ENCODE measurements around the gene MAST3.
A peak's percentile ranks its signal among the peaks of the same experiment; 100 is the strongest.
"Not testable (repeated sequence)": the region's sequence is repeated elsewhere in the genome, so short reads cannot be mapped to it uniquely, and the experiment has no call there.

The MAST3 gene

DNA sequence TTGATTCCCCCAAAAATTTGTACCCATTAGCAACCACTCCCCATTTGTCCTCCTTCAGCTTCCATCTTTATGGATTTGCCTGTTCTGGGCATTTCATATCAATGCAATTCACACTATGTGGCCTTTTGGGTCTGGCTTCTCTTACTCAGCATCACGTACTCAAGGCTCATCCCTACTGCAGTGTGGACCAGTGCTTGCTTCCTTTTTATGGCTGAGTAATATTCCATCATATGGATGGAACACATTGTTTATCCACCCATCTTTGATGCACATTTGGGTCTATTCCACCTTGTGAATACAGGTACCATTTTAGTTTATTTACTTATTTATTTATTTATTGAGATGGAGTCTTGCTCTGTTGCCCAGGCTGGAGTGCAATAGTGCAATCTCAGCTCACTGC lies 42.9 kb downstream of the MAST3 start:
- DNase-seq (ENCODE audit: low read depth), result no peak

DNA sequence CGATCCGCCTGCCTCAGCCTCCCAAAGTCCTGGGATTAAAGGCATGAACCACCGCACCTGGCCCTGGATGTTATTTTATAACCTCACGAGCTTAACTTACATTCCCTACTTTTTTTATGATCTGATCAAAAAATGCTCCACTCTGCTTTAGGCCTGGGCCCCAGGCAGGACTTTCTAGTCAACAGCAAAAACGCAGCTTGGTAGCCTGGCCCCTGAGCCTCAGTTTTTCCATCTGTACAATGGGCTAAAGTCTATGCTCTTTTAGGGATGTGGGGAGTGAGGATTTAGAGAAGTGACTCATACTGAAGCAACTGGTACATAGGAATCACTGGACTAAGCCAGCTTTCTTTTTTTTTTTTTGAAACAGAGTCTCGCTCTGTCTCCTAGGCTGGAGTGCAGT lies 43.5 kb downstream of the MAST3 start:
- DNase-seq (ENCODE audit: low read depth), result no peak

- DNase-seq (ENCODE audit: low read depth), result no peak
These were observed 46.3 kb downstream of the MAST3 start for GRCh38 chr19:18143902-18144301.

DNA sequence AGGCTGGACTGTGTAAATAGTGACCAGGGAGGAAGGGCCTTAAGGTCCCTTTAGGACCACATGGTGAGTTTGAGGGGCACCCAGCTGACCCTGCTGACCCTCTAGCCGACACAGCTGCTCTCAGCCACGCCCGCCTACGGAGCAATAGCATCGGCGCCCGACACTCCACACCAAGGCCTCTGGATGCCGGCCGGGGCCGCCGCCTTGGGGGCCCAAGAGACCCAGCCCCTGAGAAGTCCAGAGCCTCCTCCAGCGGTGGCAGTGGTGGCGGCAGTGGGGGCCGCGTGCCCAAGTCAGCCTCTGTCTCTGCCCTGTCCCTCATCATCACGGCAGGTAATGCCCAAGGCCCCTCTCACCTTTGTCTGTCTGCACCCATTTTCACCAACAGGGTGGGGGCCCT lies 46.8 kb downstream of the MAST3 start:
- DNase-seq (ENCODE audit: low read depth), result no peak

DNA sequence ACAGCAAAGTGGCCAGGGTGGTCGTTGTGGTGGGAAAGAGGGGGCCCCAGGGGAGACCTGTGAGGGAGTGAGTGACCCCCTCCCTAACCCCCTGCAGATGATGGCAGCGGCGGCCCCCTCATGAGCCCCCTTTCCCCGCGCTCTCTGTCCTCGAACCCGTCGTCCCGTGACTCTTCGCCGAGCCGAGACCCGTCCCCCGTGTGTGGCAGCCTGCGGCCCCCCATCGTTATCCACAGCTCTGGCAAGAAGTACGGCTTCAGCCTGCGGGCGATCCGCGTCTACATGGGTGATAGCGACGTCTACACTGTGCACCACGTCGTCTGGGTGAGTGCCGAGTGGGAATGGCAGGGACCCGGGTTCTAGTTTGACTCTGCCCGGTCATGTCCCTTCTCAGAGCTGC lies 47.3 kb downstream of the MAST3 start:
- no peak for DNase-seq (ENCODE audit: low read depth)

DNA sequence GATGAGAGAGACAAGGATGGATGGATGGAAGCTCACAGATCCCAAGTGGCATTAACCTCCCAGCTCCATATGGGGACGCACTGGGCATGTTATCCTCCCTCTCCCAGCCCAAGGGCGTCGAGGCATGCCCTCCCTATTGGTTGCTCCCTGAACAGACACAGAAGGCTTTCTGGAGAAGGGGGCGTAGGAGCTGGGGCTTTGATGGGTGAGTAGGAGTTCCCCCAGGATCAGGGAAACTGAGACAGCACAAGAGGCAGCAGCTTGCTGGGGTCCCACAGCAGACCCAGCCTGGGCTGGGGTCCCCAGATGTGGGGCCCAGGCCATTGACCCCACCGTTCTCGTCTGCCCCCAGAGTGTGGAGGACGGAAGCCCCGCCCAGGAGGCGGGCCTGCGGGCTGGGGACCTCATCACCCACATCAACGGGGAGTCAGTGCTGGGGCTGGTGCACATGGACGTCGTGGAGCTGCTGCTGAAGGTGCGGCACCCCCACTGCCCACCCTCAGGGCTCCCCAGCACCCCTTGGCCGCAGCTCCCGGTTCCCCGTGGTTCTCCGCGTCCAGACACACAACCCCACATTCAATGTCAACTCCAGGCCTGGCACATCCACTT lies 47.9 kb downstream of the MAST3 start:
- no peak for DNase-seq (ENCODE audit: low read depth)

DNA sequence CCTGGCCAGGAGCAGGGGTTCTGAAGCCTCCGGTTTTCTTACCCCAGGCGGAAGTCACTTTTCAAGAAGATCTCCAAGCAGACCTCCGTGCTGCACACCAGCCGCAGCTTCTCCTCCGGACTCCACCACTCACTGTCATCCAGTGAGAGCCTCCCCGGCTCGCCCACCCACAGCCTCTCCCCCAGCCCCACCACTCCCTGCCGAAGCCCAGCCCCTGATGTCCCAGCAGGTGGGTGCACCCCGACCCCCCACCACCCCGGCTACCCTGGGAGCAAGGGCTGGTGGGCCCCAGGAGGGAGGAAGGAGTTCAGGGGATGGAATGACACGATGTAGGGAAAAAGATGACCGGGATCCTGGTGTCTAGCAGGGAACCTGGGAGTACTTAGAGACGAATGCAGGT lies 49.8 kb downstream of the MAST3 start:
- DNase-seq (ENCODE audit: low read depth), result no peak

GRCh38 chr19:18149596-18149975 lies 52.0 kb downstream of the MAST3 start:
- DNase-seq (ENCODE audit: low read depth), result no peak

DNA sequence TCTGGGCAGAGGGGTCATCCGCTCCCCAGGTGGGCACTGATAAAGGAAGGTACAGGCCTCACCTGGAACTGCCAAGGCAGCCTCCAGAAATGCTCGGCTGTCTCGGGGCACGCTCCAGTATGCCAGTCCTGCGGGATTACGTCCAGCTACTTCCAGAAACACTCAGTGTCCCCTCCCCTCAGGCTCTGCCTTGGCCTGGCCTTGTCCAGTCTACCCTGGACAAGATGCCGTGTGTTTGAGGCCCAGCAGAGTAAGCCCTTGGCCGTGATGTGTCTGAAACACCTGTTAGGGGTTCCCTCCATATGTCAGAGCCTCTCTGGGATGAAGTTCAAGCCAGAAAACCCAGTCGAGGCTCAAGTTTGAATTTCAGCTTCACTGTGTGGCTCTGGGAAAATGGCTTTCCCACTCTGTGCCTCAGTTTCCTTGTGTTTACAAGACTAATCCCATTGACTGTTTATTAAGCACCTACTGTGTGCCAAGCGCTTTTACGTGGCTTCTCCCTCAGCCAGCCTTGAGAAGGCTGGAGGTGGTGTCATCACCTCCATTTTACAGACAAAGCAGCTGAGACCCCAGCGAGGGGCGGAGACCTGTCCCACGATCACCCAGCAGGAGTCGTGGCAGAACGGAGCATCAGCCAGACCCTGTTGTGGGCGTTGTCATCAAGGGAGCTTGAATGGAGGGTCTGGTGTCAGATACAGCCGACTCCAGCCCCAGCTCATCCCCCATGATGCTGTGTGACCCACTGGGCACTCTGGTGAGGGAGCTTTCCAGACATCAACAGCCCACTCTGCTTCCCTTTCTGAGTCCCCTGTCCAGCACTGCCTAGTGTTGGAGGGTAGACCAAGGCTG lies 53.4 kb downstream of the MAST3 start:
- no peak for DNase-seq (ENCODE audit: low read depth)

DNA sequence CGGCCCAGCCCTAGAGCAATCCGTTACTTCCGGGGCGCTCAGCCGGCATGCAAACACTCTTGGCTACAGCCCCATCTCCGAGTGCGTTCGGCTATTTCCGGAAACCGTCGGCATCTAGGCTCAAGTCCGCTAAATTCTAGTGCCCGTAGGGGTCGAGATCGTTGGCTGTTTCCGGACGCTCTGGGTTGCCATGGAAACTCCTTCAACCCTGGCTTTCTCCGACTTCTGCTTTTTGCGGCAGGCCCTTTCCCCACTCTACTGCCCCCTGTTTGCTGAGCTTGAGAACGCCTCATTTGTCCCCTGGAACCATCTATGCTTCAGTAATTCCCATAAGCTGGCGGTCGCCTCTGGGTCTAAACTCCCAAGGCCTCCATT lies 54.9 kb downstream of the MAST3 start:
- peak; percentile 96 for DNase-seq (ENCODE audit: low read depth)

GRCh38 chr19:18152817-18153555 lies 55.4 kb downstream of the MAST3 start, which contains the start of gene PIK3R2:
Gene PIK3R2 (plus strand): TSS chr19:18153163. CDS start chr19:18155880, 2,717 bp downstream.
- peak; percentile 96 for DNase-seq (ENCODE audit: low read depth)

GRCh38 chr19:18153556-18154134 lies 56.1 kb downstream of the MAST3 start:
- DNase-seq (ENCODE audit: low read depth), result no peak

DNA sequence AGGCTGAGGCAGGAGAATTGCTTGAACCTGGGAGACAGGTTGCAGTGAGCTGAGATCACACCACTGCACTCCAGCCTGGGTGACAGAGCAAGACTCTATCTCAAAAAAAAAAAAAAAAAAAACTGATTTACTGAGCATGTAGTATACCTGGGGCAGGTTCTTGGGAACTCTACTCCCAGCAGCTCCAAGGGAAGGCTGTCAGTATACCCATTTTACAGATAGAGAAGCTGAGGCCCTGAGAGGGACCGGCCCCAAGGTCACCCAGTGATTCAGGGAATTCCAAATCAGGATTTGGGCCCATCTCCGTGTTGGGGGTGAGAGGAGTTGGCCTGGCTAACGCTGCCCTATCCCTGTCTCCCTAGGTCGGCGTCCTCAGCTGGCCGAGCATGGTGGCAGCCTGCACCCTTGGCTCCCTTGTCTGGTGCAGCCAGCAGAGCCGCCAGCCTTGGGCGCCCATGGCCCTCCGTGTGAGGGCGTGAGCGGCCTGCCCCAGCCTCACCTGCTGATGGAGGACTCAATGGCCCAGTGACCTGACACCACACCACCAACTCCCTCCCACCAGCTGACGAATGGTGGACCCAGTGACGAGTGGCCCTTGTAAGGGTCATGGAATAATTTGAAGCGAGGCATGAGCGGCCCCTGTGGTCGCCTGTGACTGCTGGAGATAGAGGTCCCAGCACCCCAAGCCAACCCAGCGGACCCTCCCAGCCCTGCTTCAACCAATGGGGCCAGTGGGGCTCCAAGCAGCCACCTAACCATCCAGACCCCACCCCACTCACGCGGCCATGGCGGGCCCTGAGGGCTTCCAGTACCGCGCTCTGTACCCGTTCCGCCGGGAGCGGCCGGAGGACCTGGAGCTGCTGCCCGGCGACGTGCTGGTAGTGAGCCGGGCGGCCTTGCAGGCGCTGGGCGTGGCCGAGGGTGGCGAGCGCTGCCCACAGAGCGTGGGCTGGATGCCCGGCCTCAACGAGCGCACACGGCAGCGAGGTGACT lies 57.8 kb downstream of the MAST3 start:
- no peak for DNase-seq (ENCODE audit: low read depth)

- no peak for DNase-seq (ENCODE audit: low read depth)
These were observed 58.7 kb downstream of the MAST3 start for GRCh38 chr19:18156268-18156667.

- DNase-seq (ENCODE audit: low read depth), result no peak
These were observed 59.4 kb downstream of the MAST3 start for GRCh38 chr19:18156841-18157464.

DNA sequence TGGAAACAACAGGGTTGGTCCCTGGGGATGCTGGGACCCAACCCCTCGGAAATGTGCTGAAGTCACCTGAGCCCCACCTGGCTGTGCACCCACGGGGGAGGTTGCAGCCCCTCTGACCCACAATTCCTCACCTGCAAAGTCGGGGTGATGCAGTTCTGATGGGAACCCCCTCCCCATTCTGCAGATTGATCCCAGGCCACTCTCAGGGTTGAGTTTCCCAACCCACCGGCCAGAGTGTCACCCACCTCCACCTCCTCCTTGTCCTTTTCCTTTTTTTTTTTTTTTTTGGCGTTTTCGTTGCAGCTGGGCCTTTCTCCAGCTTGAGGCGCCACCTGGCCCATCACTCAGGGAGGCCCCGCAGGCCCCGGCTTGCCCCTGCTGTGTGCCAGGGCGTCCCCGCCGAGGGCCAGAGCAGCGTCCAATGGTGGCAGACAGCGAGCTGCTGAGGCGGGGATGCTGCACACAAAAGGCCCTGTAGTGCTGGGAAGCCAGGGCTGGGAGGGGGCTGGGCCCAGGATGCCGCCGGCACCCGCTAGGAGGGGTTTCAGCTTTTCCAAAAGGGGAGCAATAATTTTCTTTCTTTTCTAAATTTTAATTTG lies 60.0 kb downstream of the MAST3 start:
- no peak for DNase-seq (ENCODE audit: low read depth)

GRCh38 chr19:18158467-18158866 lies 60.9 kb downstream of the MAST3 start:
- no peak for DNase-seq (ENCODE audit: low read depth)

- DNase-seq (ENCODE audit: low read depth), result not testable (repeated sequence)
These were observed 61.6 kb downstream of the MAST3 start for GRCh38 chr19:18159059-18159616.

GRCh38 chr19:18159810-18160209 lies 62.2 kb downstream of the MAST3 start:
- no peak for DNase-seq (ENCODE audit: low read depth)

- no peak for DNase-seq (ENCODE audit: low read depth)
These were observed 63.0 kb downstream of the MAST3 start for GRCh38 chr19:18160493-18160970.
